A549 (cell line): ENCODE data around the gene IFIH1.

Experiments
- FOSL2 ChIP-seq, 2 experiments: fragments of 450-650 bp in 1 of 2; fragments of >200 bp in 1 of 2; sonication (Bioruptor Twin) in 1 of 2; formaldehyde crosslinking; IDR thresholded peaks; 2 replicates each; pipeline versions ENCODE4 v1.5.0 to v1.6.1; 2016 to 2020; ENCODE audit warnings: mild to moderate bottlenecking in 1 of 2, moderate library complexity in 1 of 2
- MAFK ChIP-seq: fragments of 450-650 bp; IDR thresholded peaks from 2 replicates; pipeline ENCODE4 v1.6.1; 2014; ENCODE audit not compliant: partially characterized antibody
- POLR2A ChIP-seq: IDR thresholded peaks from 2 replicates; pipeline ENCODE4 v1.6.1; 2012; ENCODE audit warnings: mild to moderate bottlenecking, low read length
- POLR2AphosphoS2 ChIP-seq: conservative IDR thresholded peaks from 2 replicates; pipeline ENCODE4 v1.6.1; 2012; ENCODE audit warnings: low read length, improper control_type of control experiment, inconsistent platforms
- RAD21 ChIP-seq, 2 experiments: fragments of >200 bp in 1 of 2; sonication (Bioruptor Twin) in 1 of 2; formaldehyde crosslinking in 1 of 2; IDR thresholded peaks in 1 of 2; conservative IDR thresholded peaks in 1 of 2; 2 replicates in 1 of 2; 3 replicates in 1 of 2; pipeline ENCODE4 v1.6.1; 2012 to 2018; ENCODE audit warnings: inconsistent platforms in 1 of 2
- RARB ChIP-seq: fragments of 250-450 bp; sonication (Bioruptor Pico); IDR thresholded peaks from 2 replicates; pipeline ENCODE4 v1.8.0; 2021; ENCODE audit warnings: mild to moderate bottlenecking, moderate library complexity
- RFX5 ChIP-seq: fragments of 450-650 bp; IDR thresholded peaks from 2 replicates; pipeline ENCODE4 v1.7.1; 2014; ENCODE audit warnings: antibody characterized with exemption, mild to moderate bottlenecking, moderate library complexity
- TP53 ChIP-seq: fragments of 250-450 bp; sonication (Bioruptor Pico); IDR thresholded peaks from 2 replicates; pipeline ENCODE4 v1.5.0; 2021; ENCODE audit warnings: mild to moderate bottlenecking, moderate library complexity
- TF ChIP-seq, protein P1 (sequence below): fragments of >200 bp; sonication (Bioruptor Twin); formaldehyde crosslinking; IDR thresholded peaks from 3 replicates; pipeline ENCODE4 v1.5.1; 2016
- TF ChIP-seq, protein P2 (sequence below): fragments of 150-350 bp; IDR thresholded peaks from 2 replicates; pipeline ENCODE4 v1.6.1; 2014; ENCODE audit warnings: low read depth, mild to moderate bottlenecking, low read length
- TF ChIP-seq, protein P3 (sequence below): IDR thresholded peaks from 2 replicates; pipeline ENCODE4 v1.6.1; 2012

DNA sequence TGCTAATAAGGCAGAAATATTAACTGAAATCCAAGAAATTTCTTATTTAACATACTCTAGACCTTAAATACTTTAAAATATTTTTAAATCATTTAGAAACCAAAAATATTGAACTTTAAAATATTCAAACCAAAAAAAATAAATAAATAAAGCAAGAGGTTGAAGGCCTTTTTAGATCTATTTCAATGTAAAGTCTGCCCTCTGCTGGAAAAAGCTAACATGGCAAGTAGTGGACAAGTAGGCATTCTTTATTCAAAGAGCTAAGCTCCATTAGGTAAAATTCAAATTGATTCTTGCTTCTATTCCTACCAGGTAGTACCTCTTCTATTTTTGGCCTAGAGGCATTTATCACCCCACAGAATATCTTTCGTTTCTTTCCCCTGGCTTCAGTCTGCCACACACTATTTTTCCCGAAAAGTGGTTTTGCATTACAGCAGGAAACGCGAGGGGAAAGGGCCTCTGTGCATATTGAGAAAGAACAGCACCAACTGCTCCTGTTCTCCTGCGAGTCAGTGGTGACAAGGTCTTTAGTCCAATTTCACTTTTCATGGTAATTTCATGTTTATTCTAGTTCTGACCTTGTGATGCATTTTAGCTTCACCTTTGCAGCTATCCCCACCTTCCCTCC lies 20.4 kb downstream of the IFIH1 start:
- no peak for TF ChIP-seq RARB (CRISPR knock-in tag)
- TF ChIP-seq RAD21 (conservative IDR thresholded peaks at IDR 0.05 in 1 of 2, IDR thresholded peaks at IDR 0.05 in 1 of 2), result peak; percentile 75 to 83
- TF ChIP-seq, protein P1, sequence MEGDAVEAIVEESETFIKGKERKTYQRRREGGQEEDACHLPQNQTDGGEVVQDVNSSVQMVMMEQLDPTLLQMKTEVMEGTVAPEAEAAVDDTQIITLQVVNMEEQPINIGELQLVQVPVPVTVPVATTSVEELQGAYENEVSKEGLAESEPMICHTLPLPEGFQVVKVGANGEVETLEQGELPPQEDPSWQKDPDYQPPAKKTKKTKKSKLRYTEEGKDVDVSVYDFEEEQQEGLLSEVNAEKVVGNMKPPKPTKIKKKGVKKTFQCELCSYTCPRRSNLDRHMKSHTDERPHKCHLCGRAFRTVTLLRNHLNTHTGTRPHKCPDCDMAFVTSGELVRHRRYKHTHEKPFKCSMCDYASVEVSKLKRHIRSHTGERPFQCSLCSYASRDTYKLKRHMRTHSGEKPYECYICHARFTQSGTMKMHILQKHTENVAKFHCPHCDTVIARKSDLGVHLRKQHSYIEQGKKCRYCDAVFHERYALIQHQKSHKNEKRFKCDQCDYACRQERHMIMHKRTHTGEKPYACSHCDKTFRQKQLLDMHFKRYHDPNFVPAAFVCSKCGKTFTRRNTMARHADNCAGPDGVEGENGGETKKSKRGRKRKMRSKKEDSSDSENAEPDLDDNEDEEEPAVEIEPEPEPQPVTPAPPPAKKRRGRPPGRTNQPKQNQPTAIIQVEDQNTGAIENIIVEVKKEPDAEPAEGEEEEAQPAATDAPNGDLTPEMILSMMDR, result peak; percentile 84
- no peak for TF ChIP-seq RFX5
- TF ChIP-seq, protein P2, sequence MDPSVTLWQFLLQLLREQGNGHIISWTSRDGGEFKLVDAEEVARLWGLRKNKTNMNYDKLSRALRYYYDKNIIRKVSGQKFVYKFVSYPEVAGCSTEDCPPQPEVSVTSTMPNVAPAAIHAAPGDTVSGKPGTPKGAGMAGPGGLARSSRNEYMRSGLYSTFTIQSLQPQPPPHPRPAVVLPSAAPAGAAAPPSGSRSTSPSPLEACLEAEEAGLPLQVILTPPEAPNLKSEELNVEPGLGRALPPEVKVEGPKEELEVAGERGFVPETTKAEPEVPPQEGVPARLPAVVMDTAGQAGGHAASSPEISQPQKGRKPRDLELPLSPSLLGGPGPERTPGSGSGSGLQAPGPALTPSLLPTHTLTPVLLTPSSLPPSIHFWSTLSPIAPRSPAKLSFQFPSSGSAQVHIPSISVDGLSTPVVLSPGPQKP, result no peak
- TF ChIP-seq, protein P3, sequence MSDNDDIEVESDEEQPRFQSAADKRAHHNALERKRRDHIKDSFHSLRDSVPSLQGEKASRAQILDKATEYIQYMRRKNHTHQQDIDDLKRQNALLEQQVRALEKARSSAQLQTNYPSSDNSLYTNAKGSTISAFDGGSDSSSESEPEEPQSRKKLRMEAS, result no peak
- TF ChIP-seq TP53 (CRISPR knock-in tag), result no peak
- no peak for TF ChIP-seq POLR2AphosphoS2
- TF ChIP-seq POLR2A, result no peak
- no peak for TF ChIP-seq FOSL2 (IDR thresholded peaks at IDR 0.05)
- TF ChIP-seq FOSL2 (CRISPR knock-in tag; IDR thresholded peaks at IDR 0.05), result no peak
- TF ChIP-seq MAFK, result no peak
